GM18520 (cell line): Measurements from ENCODE around the gene SLC9A8.

ENCODE experiments used
- ATAC-seq: cut with Tn5 transposase; IDR thresholded peaks from one replicate; pipeline ENCODE4 v1.9.1; 2021; ENCODE audit not compliant: unreplicated experiment

The SLC9A8 gene

GRCh38 chr20:49913399-49914047 is 100.9 kb downstream of the SLC9A8 start:
- ATAC-seq = no peak

GRCh38 chr20:49914310-49915117 is 101.9 kb downstream of the SLC9A8 start:
- ATAC-seq = no peak

- ATAC-seq = peak; percentile 3
These were observed 102.4 kb downstream of the SLC9A8 start for GRCh38 chr20:49915118-49915379.

GRCh38 chr20:49915380-49916145 is 102.9 kb downstream of the SLC9A8 start, which contains the start of gene SPATA2:
TSS of gene SPATA2 (minus strand) at chr20:49915529. CDS start at chr20:49908490, 7,039 bp downstream.
- ATAC-seq = peak; percentile 67

- no peak for ATAC-seq
These were observed 103.7 kb downstream of the SLC9A8 start for GRCh38 chr20:49916146-49917002.

- ATAC-seq = no peak
These were observed 105.8 kb downstream of the SLC9A8 start for GRCh38 chr20:49918446-49918845.

DNA sequence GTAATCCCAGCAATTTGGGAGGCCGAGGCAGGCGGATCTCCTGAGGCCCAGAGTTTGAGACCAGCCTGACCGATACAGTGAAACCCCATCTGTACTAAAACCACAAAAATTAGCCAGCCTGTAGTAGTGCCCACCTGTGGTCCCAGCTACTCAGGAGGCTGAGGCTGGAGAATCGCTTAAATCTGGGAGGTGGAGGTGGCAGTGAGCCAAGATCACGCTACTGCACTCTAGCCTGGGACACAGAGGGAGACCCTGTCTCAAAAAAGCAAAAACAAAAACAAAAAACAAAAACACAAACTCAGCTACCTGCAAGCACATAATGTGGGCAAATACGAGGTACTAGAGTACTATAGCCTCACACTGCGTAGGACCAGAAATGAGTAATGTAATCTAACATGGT is 106.4 kb downstream of the SLC9A8 start:
- ATAC-seq = no peak

- ATAC-seq = no peak
These were observed 106.8 kb downstream of the SLC9A8 start for GRCh38 chr20:49919461-49919860.

- ATAC-seq = no peak
These were observed 111.6 kb downstream of the SLC9A8 start for GRCh38 chr20:49924247-49924646.

- ATAC-seq = no peak
These were observed 113.3 kb downstream of the SLC9A8 start for GRCh38 chr20:49925901-49926454.

GRCh38 chr20:49928411-49929141 is 115.9 kb downstream of the SLC9A8 start:
- ATAC-seq = no peak

GRCh38 chr20:49929142-49929494 is 116.5 kb downstream of the SLC9A8 start:
- no peak for ATAC-seq

GRCh38 chr20:49935746-49936152 is 123.1 kb downstream of the SLC9A8 start:
- no peak for ATAC-seq

DNA sequence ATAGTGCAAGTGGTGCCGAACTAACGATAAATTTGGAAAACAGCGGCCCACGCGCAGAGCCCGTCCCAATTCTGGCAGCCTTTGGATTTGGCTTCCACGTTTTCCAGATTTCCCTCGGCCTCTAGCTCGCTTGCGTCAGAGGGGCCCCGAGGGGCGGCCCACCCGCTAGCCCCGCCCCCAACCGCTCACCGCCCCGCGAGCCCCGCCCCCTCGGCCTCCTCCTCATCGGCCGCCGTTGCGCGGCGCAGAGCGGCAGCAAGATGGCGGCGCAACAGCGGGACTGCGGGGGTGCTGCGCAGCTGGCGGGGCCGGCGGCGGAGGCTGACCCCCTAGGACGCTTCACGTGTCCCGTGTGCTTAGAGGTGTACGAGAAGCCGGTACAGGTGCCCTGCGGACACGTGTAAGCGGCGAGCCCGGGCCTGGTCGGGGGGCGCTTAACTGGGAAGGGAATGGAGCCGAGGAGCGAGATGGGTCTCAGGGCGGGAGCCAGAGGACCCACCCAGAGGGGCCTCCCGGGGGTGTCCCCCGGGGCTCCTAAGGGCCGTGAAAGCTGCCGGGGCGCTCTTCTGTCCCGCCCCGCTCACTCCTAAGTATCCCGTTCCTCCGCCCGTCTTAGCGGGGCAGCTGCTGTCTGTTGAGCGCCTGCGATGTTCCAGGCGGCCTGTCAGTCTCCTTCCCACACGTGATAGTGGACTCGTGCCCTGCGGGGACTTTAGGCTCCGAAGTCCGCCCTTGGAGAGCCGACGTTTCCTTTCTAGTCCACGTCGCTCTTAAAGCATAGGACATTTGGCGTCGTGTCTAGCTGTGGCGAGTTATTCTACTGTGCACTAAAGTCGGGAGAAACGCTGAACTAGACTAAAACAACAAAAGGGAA is 123.8 kb downstream of the SLC9A8 start, which contains the start of gene RNF114:
TSS of gene RNF114 (plus strand) at position 245 of the 874 bp plus-strand sequence. CDS start at position 261, 16 bp downstream.
- ATAC-seq = peak; percentile 42

GRCh38 chr20:49937027-49937929 is 124.7 kb downstream of the SLC9A8 start:
- no peak for ATAC-seq

- no peak for ATAC-seq
These were observed 125.8 kb downstream of the SLC9A8 start for GRCh38 chr20:49938173-49939163.

DNA sequence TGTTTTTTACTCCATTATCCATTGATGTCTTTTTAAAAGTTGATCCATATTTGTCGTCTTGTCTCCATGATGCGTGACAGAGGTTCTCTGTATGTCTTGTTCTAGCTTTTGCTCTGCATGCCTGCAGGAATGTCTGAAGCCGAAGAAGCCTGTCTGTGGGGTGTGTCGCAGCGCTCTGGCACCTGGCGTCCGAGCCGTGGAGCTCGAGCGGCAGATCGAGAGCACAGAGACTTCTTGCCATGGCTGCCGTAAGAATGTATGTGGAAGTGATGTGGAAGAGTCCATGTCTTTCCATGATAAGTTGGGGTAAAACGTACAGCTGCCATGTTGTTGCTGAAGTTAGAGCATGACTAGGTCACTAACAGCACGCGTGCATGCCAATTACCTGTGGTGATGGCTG is 128.8 kb downstream of the SLC9A8 start:
- no peak for ATAC-seq
